BE2C (cell line): ENCODE data around the gene DUS2.
A peak's percentile ranks its signal among the peaks of the same experiment; 100 is the strongest.
"Not testable (repeated sequence)": the region's sequence is repeated elsewhere in the genome, so short reads cannot be mapped to it uniquely, and the experiment has no call there.

Source experiments
- DNase-seq: peaks from one replicate; pipeline ENCODE4 v3.0.0-alpha.2; 2020
- H3K27me3 ChIP-seq: fragments of 250-450 bp; sonication (Bioruptor Pico); 2 replicates; pipeline ENCODE4 v1.5.1; 2020; ENCODE audit warnings: mild to moderate bottlenecking
- H3K36me3 ChIP-seq: fragments of 250-450 bp; sonication (Bioruptor Pico); 2 replicates; pipeline ENCODE4 v1.5.1; 2020; ENCODE audit warnings: mild to moderate bottlenecking
- H3K4me1 ChIP-seq: fragments of 250-450 bp; sonication (Bioruptor Pico); 2 replicates; pipeline ENCODE4 v1.5.1; 2020
- H3K4me3 ChIP-seq: 2 replicates; pipeline ENCODE4 v1.5.1; 2011; ENCODE audit warnings: low read depth, low read length
- H3K9me3 ChIP-seq: fragments of 250-450 bp; sonication (Bioruptor Pico); 2 replicates; pipeline ENCODE4 v1.5.1; 2020
- CTCF ChIP-seq: IDR thresholded peaks from 2 replicates; pipeline ENCODE4 v1.5.1; 2012; ENCODE audit warnings: mild to moderate bottlenecking, low read depth, low read length

DUS2 gene

GRCh38 chr16:68090533-68090932, 67.4 kb downstream of the DUS2 start:
- Histone ChIP-seq H3K4me1 (peaks cover 7% of the 10 kb centered on the region), H3K9me3 (no peaks in the 10 kb centered on the region), H3K36me3 (no peaks in the 10 kb centered on the region), H3K4me3 (no peak overlapping the region), H3K27me3 (no peaks in the 10 kb centered on the region)
- TF ChIP-seq CTCF, result no peak
- no peak for DNase-seq

- Histone ChIP-seq H3K9me3 (no peaks in the 10 kb centered on the region), H3K27me3 (no peaks in the 10 kb centered on the region), H3K4me3 (no peak overlapping the region), H3K4me1 (peaks cover 7% of the 10 kb centered on the region), H3K36me3 (no peaks in the 10 kb centered on the region)
- no peak for TF ChIP-seq CTCF
- no peak for DNase-seq
Measured at GRCh38 chr16:68091380-68092261, 68.5 kb downstream of the DUS2 start.

- not testable (repeated sequence) for H3K36me3 ChIP-seq, H3K4me1 ChIP-seq, H3K9me3 ChIP-seq, H3K4me3 ChIP-seq, DNase-seq, H3K27me3 ChIP-seq
Measured at GRCh38 chr16:68092275-68092674, 69.2 kb downstream of the DUS2 start.

GRCh38 chr16:68093816-68094613, 70.9 kb downstream of the DUS2 start:
- peak; percentile 73 for TF ChIP-seq CTCF
- no peaks in the 10 kb centered on the region for H3K27me3 ChIP-seq
- no peaks in the 10 kb centered on the region for H3K36me3 ChIP-seq
- no peaks in the 10 kb centered on the region for H3K9me3 ChIP-seq
- no peak for DNase-seq
- no peak overlapping the region for H3K4me3 ChIP-seq
- peaks cover 7% of the 10 kb centered on the region for H3K4me1 ChIP-seq

- no peak for TF ChIP-seq CTCF
- DNase-seq, result no peak
- H3K27me3 ChIP-seq, result no peaks in the 10 kb centered on the region
- H3K4me3 ChIP-seq, result no peak overlapping the region
- H3K4me1 ChIP-seq, result peaks cover 1% of the 10 kb centered on the region; the same call in 1 of the 2 replicates
- H3K9me3 ChIP-seq, result no peaks in the 10 kb centered on the region
- H3K36me3 ChIP-seq, result no peaks in the 10 kb centered on the region
Measured at GRCh38 chr16:68094614-68094934, 71.5 kb downstream of the DUS2 start.

- no peaks in the 10 kb centered on the region; the same call in 1 of the 2 replicates for H3K4me1 ChIP-seq
- no peak for DNase-seq
- no peaks in the 10 kb centered on the region for H3K27me3 ChIP-seq
- no peaks in the 10 kb centered on the region for H3K9me3 ChIP-seq
- TF ChIP-seq CTCF, result no peak
- no peak overlapping the region for H3K4me3 ChIP-seq
- H3K36me3 ChIP-seq, result no peaks in the 10 kb centered on the region
Measured at GRCh38 chr16:68096491-68096890, 73.4 kb downstream of the DUS2 start.
